ENCODE measurements around the gene DDX23.
"Not testable (repeated sequence)": the region's sequence is repeated elsewhere in the genome, so short reads cannot be mapped to it uniquely, and the experiment has no call there.

DDX23 gene

DNA sequence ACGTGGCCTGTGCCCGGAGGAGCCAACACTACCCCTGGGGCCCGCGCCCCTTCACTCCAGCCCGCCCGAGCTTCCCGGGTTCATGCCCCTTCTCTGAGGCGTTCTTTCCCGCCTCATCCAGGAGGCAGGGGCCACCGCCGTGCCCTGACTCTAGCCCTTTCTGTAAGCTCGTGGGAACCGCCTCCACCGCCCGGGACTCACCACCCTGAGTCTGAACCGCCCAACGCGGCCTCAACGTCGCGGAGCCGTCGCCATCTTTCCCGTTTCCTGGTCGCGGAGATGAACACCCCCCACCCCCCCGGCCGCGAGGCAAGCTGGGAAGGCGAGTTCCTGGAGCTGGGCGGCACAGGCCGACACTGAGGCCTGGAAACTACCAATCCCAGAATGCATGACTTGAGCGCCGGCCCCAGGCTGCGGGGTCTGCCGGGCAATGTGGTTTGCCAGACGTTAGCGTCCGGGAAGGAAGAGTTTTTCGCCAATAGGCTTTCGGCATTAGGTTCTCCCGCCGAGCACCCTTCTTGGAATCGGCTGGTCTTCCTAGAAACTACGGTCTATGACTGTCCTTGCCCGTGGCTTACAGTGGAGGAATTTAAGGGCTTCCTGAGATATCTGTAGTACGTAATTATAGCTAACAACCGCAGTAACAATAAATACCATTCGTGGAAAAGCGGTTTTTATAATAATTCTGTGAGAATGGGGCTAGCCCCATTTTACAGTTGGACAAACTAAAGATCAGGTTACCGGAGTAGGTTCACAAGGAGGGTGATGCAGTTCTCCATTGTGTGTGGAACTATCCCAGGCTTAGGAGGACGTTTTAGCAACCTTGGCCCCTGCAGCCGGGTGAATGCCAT lies at the start of gene DDX23:
DDX23 (minus strand) TSS at position 281 of the 851 bp plus-strand sequence. CDS start 6,381 bp downstream, outside the sequence.
- peak; percentile 77 for DNase-seq (ENCODE audit: low read depth)

DNA sequence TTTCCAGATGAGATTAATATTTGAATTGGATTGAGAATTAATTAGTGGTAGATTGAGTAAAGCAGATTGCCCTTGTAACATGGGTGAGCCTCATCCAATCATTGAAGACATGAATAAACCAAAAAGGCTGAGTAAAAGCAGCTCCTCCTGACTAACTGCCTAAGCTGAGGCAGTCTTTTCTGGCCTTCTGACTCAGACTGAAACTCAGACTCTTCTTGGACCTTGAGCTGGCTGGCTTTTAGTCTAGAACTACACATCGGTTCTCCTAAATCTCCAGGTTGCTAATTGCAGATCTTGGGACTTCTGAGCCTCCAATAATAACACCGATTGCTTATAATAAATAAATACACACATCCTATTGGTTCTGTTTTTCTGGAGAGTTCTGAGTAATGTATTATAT lies 49.3 kb upstream of the DDX23 start:
- no peak for DNase-seq (ENCODE audit: low read depth)

DNA sequence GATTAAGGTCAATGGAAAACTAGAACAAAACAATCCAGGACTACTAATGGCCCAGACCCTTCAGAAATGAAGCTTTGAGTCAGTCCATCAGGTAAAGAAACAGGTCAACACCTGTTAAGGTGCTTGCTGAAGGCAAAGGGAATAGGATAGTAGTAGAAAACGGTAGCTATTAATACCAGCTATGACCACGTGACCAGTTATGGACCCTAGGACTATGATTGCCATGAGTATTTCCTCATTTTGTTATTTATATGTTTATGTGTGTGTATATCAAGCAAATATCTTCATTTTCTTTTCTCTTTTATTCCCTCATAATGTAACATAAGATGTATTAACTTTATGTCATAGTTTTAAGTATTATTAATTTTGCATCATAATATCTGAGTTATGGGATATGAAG lies 47.7 kb upstream of the DDX23 start:
- DNase-seq (ENCODE audit: low read depth): no peak

DNA sequence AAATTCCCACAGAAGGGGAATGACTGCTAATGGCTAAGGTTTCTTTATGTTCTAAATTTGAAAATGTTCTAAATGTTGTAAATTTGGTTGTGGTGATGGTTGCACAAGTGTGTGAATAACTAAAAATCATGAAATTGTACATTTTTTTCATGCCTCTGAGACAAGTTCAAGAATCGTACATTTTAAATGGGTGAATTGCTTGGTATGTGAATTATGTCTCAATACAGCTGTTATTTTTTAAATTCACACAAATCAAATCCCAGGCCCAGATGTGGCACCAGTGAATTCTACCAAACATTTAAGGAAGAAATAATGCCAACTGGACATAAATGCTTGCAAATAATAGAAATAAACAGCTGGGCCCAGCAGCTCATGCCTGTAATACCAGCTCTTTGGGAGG lies 42.3 kb upstream of the DDX23 start:
- DNase-seq (ENCODE audit: low read depth): no peak

DNA sequence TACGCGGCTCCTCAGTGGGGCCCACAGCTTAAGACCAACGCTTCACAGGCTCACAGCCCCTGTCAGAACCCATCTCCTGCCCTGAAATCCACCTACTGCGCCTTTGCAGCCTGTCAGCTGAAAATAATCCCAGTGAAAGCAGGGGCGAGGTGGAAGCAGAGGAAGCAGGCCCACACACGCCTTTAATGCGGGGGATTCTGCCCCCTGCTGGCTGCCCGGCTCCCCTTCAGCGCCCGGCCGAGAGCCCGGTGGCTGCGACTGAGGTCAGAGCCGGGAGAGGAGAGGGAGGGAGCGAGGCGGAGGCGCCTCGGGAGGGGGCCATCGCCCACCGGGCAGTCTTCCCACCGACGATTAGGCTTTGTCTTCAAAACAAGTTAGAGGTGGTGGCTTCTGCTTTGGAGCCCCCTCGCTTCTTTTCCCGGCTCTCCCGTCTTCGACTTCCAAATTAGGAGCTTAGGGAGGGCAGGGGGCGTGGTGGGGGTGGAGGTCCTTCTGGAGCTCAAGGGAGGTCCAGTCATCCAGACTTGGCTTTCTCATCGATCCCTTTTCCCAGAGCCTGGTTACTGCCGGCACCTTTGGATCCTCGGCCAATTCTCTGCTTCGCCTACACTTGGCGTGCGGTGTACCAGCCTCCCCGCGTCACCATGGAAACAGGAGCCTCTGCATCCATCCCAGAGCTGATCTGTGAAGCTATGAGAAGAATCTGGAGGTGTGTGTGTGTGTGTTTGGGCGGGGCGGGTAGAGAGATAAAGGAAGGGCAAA lies 38.9 kb upstream of the DDX23 start:
- DNase-seq (ENCODE audit: low read depth): peak; percentile 51

DNA sequence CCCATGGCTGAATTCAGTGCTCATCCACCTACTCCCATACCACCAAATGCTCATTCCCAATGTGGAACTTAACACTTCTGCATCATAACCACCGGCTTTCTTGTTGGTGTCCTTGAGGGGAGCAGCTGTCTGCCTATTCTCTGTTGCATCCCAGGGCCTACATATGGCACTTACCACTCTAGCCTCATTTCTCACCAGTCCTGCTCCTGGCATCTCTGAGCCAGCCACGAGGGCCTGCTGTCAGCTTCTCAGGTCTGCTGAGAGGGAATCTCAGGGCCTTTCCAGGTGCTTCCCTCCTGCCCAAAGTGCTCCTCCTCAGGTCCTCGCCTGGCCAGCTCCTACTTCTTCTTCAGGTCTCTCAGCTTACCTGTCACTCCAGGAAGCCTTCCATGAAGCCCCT lies 37.7 kb upstream of the DDX23 start:
- no peak for DNase-seq (ENCODE audit: low read depth)

DNA sequence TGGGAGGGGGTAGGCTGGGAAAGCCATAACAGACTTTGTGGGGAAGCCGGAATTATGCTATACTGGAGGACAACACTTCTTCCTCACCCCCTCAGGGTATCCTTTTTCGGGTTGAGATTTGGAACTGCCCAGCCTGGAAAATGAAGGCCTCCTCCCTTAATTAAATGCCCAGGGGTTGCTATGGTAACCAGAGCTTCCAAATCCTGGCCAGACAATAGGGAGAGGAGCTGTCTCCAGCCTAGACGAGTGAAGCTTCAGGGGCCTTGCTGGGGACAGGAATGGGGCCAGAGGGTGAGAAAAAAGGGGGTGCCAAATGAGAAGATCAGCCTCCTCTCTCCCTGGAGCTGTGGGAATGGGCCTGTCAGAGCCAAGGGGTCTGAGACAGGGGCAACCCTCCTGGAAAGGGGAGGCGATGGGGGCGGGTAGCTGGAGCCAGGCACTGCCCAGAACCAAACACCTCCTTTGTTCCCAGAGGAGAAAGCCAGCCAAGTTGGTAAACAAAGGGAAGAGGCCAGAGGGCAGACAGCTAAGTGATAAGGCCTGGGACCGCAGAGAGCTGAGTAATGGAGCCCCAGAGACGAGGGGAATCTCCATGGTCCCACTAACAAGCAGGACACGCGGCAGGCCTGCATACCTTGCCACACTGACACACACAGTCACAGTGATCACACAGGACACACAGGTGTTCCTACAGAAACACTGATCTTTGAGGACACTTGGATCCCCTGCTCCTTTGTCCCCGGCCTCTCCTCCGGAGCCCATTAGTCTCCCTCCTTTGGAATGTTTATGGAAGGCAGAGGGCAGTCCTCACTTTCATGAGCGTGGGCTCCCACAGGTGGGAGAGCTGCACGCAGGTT lies 31.6 kb upstream of the DDX23 start:
- DNase-seq (ENCODE audit: low read depth): no peak

DNA sequence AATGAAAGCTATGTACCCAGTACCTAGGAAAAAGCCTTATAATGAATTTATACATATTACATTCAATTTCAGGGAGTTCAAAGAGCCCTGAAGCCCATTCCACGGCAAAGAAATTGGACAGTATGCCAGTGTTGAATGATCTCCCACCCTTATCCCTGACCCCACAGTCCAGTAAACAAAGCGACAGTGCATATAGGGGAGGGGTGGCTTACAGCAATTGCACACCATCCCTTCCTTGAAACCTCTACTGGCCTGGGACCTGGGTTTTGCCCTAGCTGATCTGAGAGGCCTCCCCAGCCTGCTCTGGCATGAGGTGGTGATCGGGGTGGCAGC lies 31.0 kb upstream of the DDX23 start:
- no peak for DNase-seq (ENCODE audit: low read depth)

DNA sequence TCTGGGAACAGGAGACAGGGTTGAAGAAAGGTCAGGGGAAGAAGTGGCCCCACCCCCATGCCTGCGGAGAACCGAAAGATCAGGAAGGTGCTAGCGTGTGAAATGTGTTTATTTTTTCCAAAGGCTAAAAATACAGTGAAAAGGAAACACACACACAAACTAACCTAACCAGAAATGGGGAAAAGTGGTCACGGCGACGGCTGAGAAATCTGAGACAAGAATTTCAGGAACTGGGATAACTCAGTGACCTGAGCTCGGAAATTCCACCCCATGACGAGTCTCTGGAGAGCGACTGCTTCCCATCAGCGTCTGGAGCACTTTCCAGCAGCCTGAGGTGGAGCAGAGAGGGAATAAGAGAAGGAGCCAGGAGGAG lies 30.3 kb upstream of the DDX23 start:
- no peak for DNase-seq (ENCODE audit: low read depth)

DNA sequence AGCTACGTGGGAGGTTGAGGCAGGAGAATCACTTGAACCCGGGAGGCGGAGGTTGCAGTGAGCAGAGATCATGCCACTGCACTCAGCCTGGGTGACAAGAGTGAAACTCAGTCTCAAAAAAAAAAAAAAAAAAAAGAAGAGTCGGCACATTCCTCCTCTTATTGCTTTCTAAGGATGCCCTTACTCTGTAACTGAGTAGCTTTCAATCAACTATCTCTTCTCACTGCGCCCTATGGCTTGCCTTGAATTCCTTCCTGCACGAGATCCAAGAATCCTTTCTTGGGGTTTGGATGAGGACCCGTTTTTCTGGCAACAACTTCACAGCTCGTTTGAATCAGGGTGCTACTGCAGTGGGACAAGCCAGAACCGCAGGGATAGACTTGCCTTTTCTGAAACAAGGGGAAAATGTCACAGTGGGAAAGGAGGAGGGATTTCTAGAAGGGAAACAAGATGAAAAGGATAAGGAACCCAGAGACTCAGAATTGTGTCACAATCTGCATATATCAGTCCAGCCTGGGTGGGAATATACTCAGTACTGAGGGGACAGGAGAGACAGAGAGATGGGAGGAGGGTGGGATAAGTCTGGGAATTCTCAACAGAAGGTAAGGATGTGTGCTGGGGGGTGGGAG lies 29.8 kb upstream of the DDX23 start:
- no peak for DNase-seq (ENCODE audit: low read depth)

DNA sequence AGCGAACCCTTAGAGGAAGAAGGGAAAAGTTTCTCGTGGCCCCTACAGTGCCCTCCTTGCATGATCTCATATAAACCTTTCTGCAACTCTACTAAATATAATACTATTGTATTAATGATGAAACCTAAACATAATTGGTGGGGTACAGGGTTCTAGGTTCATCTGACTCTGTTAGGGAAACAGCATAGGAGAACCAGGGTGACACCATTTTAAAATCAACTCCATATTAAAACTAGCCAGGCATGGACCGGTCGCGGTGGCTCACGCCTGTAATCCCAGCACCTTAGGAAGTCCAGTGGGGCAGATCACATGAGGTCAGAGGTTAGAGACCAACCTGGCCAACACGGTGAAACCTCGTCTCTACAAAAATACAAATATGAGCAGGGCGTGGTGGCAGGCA lies 28.7 kb upstream of the DDX23 start:
- no peak for DNase-seq (ENCODE audit: low read depth)

DNA sequence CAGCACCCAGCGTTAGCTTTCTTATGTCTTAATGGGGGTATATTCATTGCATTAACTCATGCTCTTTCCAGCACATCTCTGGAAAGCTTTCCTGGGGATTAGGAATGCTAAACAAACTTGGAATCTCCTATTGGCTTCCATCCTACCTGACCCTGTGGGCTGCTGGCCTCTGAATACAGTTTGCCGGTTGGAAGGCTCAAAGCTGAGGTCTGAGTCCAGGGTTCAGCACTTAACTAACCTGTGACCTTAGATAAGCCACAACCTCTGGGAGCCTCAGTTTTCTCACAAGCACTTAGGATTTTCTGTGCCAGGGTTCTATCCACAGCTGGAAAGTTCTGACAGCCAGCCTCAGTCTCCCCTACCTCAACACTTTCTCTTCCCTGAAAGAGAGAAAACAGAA lies 26.6 kb upstream of the DDX23 start:
- no peak for DNase-seq (ENCODE audit: low read depth)

DNA sequence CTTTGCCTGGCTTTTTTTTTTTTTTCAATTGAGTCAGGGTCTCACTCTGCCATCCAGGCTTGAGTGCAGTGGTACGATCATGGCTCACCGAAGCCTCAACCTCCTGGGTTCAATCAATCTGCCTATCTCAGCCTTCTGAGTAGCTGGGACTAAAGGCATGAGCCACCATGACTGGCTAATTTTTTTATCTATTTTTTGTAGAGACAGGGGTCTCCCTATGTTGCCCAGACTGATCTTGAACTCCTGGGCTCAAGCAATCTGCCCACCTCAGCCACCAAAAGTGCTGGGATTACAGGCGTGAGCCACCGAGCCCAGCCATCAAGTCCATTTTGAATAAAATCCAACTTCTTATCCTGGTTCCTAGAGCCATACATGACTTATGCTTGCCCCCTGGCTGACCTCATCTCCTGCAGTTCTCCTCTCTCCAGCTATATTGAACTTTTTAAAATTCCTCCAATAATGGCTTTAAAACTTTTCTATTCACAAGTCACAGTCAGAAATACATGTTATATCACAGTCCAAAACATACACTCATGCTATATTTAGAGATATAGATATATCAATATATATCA lies 24.1 kb upstream of the DDX23 start:
- DNase-seq (ENCODE audit: low read depth): no peak

DNA sequence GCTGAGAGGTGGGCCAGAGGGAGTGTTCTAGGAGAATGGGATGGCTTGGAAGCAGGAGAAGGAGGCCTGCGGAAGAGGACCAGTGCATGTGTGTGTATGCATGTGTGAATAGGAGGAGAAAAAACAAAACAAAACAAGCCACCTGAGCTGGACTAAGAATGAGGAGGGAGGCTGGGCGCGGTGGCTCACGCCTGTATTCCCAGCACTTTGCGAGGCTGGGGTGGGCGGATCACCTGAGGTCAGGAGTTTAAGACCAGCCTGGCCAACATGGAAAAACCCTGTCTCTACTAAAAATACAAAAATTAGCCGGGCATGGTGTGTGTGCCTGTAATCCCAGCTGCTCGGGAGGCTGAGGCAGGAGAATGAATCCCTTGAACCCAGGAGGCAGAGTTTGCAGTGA lies 21.6 kb upstream of the DDX23 start:
- not testable (repeated sequence) for DNase-seq (ENCODE audit: low read depth)

DNA sequence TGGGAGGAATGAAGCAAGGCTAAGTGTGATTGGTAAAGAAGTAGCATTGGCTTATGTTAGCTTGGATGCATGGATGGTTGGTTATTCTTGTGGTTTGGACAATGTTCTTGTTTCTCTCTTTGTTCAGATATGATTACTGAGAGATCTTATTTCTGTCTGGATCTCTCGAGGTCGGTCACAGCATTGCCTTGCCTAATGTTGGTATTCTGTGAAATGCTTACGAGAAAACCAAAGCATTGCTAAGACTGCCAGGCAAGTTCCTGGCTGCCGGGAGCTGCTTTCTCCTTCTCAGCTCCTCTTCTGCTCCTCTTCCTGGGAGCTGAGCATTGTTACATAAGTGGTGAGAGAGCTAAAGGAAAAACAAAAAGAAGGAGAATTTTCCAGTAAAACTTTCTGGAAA lies 21.1 kb upstream of the DDX23 start:
- DNase-seq (ENCODE audit: low read depth): no peak

DNA sequence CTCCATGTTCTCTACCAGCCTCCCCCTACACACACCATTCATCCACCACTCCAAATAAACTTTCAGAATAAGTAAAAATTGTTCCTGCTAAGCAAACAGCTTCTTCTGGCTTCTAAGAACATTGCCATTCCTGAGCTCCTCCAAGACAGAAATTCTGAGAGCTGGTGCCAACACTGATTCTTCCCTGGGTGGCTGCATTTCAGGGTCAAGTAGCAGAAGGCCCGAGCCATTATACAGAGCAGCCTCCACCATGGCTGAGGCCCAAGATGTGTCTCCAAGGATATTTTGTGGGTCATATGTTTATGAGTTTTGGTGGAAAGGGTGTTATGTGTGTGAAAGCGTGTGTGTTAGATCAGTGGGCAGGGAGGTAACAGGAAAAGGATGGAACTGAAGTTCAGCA lies 17.2 kb upstream of the DDX23 start:
- DNase-seq (ENCODE audit: low read depth): no peak

DNA sequence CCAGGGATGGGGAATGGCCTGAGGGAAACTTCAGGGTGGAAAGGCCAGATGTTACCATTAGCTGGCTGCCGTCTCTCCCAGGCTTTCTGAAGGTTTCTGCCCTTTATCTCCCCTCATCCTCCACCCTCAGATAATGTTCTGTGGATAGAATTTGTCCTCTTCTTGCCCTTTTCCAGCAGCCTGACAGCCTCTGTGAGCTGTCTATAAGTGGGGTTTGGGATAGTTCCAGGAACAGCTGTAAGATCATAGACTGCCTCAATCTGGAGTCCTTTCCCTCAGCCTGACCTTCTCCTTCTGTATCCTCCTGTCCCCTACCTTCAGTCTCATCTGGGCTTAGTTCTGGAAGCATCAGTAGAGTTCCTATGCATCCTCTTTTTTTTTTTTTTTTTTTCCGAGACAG lies 16.5 kb upstream of the DDX23 start:
- DNase-seq (ENCODE audit: low read depth): no peak

DNA sequence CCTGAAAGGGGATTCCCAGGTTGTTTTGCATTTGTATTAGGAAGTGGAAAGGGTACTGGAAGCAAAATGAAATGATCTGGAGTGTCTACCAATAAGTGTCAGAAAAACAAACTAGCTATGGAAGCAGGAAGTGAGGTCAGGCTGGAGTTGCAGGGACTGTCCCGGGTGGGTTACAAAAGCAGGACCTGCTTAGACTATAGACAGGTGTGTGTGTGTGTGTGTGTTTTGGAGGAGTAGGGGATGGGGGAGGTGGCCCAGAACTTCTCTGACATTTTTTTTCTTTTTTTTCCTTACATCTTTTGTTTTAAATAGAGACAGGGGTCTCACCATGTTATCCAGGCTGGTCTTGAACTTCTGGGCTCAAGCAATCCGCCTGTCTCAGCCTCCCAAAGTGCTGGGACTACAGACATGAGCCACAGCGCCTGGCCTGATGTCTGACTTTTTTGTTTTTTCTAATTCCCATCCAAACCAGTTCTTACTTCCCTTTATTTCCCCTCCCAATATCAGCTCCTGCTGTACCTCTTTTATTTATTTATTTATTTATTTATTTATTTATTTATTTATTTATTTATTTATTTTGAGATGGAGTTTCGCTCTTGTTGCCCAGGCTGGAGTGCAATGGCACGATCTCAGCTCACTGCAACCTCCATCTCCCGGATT lies 14.2 kb upstream of the DDX23 start:
- DNase-seq (ENCODE audit: low read depth): no peak

DNA sequence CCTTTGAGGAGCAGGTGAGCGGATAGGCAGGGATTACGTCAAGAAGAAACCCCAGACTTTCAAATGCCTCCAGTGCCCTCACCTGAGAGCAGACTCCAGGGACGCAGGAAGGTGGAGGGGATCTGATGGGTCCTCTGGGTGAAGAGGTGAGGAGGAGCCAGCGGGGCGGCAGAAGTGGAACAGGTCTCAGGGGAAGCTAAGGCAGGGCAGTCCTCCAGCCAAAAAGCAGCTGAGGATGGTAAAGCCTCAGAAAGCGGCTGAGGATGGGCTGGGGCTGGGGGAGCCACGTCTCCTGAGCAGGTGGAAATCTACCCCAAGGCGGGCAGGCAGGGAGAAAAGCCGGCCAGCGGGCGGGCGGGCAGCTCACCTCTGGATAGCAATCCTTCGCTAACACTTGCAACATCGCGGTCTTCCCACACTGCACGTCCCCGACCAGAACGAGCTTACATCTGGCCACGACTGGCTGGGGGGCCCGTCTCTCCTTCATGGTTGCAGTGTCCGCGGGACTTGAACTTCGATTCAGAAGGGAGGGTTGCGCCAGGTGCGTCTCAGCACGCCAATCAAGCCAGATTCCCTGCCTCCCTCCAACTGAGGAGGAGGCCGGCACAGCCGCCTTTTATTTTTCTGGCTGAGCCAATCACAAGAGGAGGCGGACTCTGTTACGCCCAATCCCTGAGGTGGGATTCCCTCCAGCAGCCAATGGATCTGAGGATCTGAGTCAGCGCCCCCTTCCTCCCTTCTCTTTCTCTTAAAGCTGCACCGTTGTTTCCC lies 13.5 kb upstream of the DDX23 start, which contains the start of gene RND1:
RND1 (minus strand) TSS at position 590 of the 771 bp plus-strand sequence; CDS start at position 487, 103 bp downstream.
- peak; percentile 58 for DNase-seq (ENCODE audit: low read depth)

DNA sequence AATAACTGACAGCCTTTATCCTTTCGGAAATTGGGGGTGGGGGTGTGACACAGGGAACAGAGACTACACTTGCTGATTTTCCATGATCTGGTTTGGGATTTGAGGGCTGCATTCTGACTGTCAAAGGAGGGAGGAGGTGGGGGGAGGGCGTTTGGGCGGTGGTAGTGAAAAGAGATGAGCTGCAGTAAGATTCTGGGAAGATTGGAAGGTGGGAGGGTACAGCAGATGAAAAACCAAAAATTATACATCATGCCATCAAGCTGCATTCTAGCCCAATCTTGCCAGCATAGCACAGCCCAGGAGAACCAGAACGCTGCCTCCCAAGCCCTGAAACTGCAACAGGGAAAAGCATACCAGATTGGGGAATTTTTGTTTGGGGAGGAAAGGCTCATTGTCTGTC lies 11.3 kb upstream of the DDX23 start:
- no peak for DNase-seq (ENCODE audit: low read depth)
